H1 (cell line): ENCODE measurements around the gene EPHB1. TPM values are rescaled to one million over a fixed set of nuclear protein-coding genes. Genes with fewer than 3 reads are reported as not detected.

Source experiments
- CBX5 ChIP-seq: fragments of 300-800, 300-1000 bp; sonication (generic); IDR thresholded peaks from 2 replicates; pipeline ENCODE4 v1.7.1; 2016; ENCODE audit warnings: antibody characterized with exemption, low read length, low read depth
- CHD7 ChIP-seq: fragments of 300-600 bp; sonication (generic); IDR thresholded peaks from 2 replicates; pipeline ENCODE4 v1.7.1; 2012; ENCODE audit warnings: low read length, moderate library complexity, mild to moderate bottlenecking, inconsistent platforms; ENCODE audit not compliant: insufficient replicate concordance
- E2F6 ChIP-seq: IDR thresholded peaks from 2 replicates; pipeline ENCODE4 v1.6.1; 2012; ENCODE audit warnings: inconsistent platforms
- RFX5 ChIP-seq: IDR thresholded peaks from 2 replicates; pipeline ENCODE4 v1.6.1; 2011; ENCODE audit warnings: low read depth, low read length, improper control_type of control experiment, borderline replicate concordance
- polyA plus RNA-seq, 7 experiments: library from polyadenylated mRNA; depleted of rRNA in 3 of 7; stranded (reverse) in 5 of 7; unstranded in 2 of 7; fragments of >200 nt in 5 of 7; fragments of 200-250 nt in 2 of 7; gene quantifications; 1 replicate in 5 of 7; 2 replicates in 1 of 7; 4 replicates in 1 of 7; pipeline versions ENCODE4 v1.2.1 to v1.2.3, GENCODE V29; 2011 to 2013; ENCODE audit warnings: missing spikeins in 2 of 7, mixed read lengths in 2 of 7
- total RNA-seq: library from RNA; stranded (reverse); fragmentation: NEBNext Ultra II Directional; extraction: Animal tissue kit (Norgen Biotek cat#: 25700); gene quantifications from 2 replicates; pipeline ENCODE4 v1.2.1, GENCODE V29; 2021

Gene EPHB1
- total and polyA plus RNA-seq, 2 of the 8 experiments (the other 6 are each of a cell fraction or from before 2014, with no cell fraction given) = 3.5 to 5.9 TPM

GRCh38 chr3:135009014-135009413, 214.0 kb downstream of the EPHB1 start (continued):
- TF ChIP-seq CHD7 (no peak), CBX5 (no peak), RFX5 (no peak), E2F6 (no peak)
